ENCODE results near the gene IGF2R.
A peak's percentile ranks its signal among the peaks of the same experiment; 100 is the strongest.

Gene IGF2R

DNA sequence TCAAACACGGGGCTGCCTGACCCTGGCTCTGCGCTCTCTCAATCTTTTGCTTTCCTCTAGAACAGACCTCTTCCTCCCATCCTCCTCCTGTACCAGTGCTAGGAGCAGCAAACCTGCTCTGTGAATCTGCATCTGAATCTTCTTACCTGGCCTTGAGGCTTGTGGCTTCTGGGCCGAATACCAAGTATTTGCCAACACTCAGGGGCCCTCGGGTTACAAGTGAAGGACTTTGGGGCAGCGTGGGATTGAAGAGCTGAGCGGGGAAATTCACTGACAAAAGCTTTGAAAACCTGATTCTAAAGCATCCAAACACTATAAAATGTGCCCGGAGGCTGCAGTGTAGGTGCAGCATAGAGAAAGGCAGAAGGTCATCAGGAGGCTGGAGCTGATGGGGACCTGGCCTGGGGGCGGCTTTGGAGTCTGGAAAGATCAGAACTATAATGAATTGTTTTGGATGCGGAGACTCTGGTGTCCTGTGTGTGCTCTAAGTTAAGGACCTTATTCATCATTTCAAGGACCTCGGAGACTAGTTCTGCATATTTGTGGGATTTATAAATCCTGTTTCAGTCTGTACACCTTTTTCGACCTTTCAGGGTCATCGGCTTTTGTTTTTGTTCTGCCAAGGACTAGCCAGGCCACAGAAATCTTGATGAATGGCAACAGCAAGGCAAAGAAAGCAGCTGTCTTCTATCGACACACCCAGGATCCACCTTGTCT is 16.4 kb upstream of the IGF2R start:
- H3K4me3 ChIP-seq (ENCODE audit: low read depth, low read length) = no peak overlapping the region
- TF ChIP-seq, protein P1, sequence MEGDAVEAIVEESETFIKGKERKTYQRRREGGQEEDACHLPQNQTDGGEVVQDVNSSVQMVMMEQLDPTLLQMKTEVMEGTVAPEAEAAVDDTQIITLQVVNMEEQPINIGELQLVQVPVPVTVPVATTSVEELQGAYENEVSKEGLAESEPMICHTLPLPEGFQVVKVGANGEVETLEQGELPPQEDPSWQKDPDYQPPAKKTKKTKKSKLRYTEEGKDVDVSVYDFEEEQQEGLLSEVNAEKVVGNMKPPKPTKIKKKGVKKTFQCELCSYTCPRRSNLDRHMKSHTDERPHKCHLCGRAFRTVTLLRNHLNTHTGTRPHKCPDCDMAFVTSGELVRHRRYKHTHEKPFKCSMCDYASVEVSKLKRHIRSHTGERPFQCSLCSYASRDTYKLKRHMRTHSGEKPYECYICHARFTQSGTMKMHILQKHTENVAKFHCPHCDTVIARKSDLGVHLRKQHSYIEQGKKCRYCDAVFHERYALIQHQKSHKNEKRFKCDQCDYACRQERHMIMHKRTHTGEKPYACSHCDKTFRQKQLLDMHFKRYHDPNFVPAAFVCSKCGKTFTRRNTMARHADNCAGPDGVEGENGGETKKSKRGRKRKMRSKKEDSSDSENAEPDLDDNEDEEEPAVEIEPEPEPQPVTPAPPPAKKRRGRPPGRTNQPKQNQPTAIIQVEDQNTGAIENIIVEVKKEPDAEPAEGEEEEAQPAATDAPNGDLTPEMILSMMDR (conservative IDR thresholded peaks at IDR 0.05; ENCODE audit: low read depth, low read length) = no peak
- DNase-seq (ENCODE audit: low read depth) = no peak

DNA sequence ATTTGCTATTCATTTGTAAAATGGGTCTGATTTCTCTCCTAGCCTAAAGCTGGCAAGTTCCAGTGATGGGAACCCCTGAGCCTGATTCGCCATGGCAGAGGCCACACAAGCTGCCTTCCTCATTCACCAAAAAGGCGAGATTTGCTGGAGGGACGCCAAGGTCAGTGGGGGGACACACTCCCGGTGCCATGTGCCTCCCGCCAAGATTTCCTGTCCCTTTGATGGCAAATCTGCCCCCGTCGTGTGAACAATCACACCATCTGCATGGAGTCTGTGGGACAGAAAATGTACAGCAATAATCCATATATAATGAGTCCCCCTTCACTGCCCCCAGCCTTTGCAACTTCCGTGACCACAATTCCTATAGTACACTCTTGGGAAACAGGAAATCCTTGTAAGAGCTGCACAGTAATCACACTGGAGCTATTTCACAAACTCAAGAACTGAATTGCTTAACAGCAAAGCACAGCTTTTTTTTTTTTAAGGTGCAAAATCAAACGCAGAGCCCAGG is 15.7 kb upstream of the IGF2R start:
- TF ChIP-seq, protein P1 (conservative IDR thresholded peaks at IDR 0.05; ENCODE audit: low read depth, low read length) = no peak
- peak overlapping the region; percentile 24 for H3K4me3 ChIP-seq (ENCODE audit: low read depth, low read length)
- peak; percentile 95 for DNase-seq (ENCODE audit: low read depth)

DNA sequence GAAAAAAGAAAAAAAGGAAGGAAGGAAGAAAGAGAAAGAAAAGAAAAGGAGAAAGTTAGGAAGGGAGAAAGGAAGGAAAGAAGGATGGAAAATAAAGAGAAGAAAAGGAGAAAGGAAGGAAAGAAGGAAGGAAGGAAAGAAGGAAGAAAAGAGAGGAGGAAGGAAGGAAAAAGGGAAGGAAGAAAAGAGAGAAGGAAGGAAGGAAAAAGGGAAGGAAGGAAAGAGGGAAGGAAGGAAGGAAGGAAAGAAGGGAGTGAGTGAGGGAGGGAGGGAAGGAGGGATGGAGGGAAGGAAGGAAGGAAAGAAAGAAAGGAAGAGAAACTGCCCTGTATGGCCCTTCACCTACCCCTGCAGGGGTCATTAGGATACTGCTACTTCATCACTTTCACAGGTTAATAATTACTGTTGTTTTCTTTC is 12.9 kb upstream of the IGF2R start:
- no peak overlapping the region for H3K4me3 ChIP-seq (ENCODE audit: low read depth, low read length)
- TF ChIP-seq, protein P1 (conservative IDR thresholded peaks at IDR 0.05; ENCODE audit: low read depth, low read length) = no peak
- no peak for DNase-seq (ENCODE audit: low read depth)

DNA sequence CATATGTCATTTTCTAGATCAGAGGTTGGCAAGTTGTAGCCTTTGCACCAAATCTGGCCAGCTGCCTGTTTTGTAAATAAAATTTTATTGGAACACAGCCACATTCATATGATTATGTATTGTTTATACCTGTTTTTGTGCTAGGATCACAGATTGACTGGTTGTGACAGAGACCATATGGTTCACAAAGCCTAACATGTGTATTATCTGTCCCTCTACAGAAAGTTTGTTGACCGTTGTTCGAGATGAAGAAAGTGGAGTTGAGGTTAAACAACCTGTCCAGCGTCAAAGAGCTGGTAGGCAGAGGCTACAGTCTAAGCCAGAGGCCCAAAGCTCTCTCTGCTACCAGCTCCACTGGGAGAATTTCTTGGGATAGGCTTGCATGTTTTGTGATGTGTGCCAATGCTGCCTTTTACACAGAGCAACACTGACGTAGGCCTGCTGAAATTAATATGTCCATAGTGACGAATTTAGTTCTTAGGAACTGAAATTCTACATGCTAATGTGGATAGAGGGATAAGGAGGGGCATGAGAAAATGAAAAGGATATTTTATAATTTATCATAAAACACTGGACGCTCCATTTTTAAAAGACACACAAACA is 11.7 kb upstream of the IGF2R start:
- TF ChIP-seq, protein P1 (conservative IDR thresholded peaks at IDR 0.05; ENCODE audit: low read depth, low read length) = no peak
- H3K4me3 ChIP-seq (ENCODE audit: low read depth, low read length) = no peak overlapping the region
- DNase-seq (ENCODE audit: low read depth) = no peak

DNA sequence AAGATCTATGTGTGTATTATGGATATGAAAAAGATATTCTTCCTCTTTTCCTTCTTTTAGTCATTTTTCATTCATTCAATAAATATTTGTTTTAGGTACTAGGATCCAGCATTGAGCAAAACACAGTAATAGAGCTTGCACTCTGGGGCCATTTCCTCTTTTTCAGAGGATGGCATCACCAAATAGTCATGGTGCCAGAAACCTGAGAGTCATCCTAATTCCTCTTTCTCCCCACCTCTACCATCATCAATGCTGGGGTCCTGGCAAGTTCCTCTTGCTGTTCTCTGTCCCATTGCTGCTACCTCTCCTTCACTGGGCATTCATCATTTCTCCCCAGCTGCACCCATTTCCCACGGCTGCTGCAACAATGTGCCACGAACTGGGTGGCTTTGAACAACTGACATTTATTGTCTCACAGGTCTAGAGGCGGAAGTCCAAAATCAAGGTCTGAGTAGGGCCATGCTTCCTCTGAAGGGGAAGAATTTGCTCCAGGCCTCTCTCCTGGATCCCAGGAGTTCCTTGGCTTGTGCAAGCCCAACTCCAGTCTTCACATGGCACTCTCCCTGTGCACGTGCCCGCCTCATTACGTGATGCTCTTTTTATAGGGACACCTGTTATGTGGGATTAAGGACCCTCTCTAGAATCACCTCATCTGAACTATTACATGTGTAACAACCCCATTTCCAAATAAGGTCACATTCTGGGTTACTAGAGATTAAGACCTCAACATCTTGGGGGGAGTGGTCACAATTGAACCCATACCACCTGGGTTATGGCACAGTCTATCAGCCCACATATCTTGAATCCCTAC is 9.5 kb upstream of the IGF2R start:
- no peak for DNase-seq (ENCODE audit: low read depth)
- TF ChIP-seq, protein P1 (conservative IDR thresholded peaks at IDR 0.05; ENCODE audit: low read depth, low read length) = no peak
- H3K4me3 ChIP-seq (ENCODE audit: low read depth, low read length) = no peak overlapping the region

DNA sequence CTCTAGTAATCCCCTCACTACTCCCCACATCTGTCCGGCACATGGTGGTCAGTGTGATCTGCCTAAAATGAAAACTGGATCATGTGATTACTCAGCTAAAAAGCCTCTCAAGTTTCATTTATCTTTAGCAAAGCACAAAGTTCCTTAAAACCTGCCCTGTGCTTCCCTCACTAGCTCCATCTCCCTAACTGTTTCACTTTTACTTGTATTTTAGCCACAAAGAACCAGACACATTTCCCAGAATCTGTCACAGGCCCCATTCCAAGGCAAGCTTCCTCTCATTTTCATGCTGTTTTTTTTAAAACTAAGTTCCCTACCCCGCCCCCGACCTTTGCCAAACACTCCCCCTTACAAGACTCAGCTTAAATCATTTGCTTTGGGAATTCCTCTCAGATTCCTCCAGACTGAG is 8.9 kb upstream of the IGF2R start:
- H3K4me3 ChIP-seq (ENCODE audit: low read depth, low read length) = no peak overlapping the region
- TF ChIP-seq, protein P1 (conservative IDR thresholded peaks at IDR 0.05; ENCODE audit: low read depth, low read length) = no peak
- peak; percentile 53 for DNase-seq (ENCODE audit: low read depth)

All from choroid plexus epithelial cell (primary cell).